HG03457 (cell line): Measurements from ENCODE around the gene MCF2L2.
A peak's percentile ranks its signal among the peaks of the same experiment; 100 is the strongest.
"Not testable (repeated sequence)": the region's sequence is repeated elsewhere in the genome, so short reads cannot be mapped to it uniquely, and the experiment has no call there.

Experiments
- ATAC-seq: cut with Tn5 transposase; IDR thresholded peaks from one replicate; pipeline ENCODE4 v1.9.1; 2021; ENCODE audit warnings: moderate number of reproducible peaks; ENCODE audit not compliant: unreplicated experiment

Gene MCF2L2, protein sequence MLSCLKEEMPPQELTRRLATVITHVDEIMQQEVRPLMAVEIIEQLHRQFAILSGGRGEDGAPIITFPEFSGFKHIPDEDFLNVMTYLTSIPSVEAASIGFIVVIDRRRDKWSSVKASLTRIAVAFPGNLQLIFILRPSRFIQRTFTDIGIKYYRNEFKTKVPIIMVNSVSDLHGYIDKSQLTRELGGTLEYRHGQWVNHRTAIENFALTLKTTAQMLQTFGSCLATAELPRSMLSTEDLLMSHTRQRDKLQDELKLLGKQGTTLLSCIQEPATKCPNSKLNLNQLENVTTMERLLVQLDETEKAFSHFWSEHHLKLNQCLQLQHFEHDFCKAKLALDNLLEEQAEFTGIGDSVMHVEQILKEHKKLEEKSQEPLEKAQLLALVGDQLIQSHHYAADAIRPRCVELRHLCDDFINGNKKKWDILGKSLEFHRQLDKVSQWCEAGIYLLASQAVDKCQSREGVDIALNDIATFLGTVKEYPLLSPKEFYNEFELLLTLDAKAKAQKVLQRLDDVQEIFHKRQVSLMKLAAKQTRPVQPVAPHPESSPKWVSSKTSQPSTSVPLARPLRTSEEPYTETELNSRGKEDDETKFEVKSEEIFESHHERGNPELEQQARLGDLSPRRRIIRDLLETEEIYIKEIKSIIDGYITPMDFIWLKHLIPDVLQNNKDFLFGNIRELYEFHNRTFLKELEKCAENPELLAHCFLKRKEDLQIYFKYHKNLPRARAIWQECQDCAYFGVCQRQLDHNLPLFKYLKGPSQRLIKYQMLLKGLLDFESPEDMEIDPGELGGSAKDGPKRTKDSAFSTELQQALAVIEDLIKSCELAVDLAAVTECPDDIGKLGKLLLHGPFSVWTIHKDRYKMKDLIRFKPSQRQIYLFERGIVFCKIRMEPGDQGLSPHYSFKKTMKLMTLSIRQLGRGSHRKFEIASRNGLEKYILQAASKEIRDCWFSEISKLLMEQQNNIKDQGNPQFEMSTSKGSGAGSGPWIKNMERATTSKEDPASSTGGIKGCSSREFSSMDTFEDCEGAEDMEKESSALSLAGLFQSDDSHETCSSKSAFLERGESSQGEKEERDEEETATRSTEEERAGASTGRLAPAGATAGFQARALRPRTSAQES

DNA sequence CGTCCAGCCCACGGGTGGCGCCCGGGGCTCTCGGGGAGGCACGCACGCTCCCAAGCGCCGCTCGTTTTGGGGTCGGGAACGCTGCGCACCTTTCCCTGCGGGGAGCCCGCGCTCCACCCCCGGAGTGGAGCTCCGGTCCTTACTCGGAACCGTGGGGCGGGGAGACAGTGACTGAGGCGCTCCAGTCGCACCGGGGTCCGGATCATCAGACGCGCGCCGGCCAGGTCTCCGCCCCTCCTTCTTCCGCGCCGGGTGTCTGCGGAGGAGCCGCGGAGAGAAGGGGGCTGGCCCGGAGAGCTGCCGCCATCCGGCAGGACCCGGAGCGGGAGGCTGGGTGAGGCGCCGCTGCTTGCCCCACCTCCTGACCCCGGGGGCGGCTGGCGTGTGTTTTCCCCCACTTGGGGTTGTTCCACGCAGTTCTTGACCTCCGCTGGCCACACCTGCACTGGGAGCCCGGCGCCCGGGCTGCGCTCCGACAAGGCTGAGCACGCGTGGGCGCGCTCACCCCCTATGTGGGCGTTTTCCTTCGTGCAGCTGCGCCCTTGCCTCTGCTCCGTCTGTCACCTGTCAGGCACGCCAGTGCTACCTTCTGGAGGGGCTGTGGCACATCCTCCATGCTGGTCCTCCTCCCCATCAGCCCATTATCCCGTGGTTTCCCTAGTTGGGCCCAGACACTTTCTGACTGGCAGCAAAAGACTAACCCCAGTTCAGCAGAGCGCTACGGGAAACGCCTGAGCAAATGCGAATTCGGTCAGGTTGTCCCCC, at the start of gene MCF2L2:
MCF2L2 (minus strand) TSS at position 173 of the 765 bp plus-strand sequence. CDS start 642 bp downstream, outside the sequence.
- ATAC-seq, result peak; percentile 46

DNA sequence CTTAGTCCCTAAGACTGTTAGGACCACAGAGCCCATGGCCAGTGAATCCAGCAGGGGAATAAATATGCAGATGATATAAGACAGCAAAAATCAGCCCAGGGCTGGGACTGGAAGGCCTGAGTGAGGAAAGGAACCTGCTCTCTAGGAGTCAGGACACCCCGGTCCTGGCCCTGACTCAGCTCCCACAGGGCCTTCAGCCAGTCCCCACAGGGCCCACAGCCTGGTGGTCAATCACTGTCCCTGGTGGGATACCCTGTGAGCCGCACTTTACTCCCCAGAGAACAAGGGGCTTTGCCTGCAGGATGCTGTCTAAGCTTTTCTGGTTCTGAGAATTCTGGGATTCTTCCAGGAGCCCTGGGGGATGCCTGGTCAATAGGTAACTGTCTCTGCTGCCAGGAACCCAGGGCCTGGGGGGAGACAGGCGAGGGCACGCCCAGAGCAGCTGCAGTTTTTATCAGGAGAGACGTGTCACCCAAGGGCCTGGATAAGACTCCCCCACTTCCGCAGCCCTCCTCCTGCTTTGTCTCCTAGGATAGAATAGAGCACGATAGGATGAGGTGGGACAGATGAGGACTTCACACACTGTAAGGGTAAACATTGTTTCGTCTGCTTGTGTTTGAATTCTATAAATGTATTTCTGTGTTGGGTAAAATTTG, 49.5 kb upstream of the MCF2L2 start:
- ATAC-seq, result no peak

DNA sequence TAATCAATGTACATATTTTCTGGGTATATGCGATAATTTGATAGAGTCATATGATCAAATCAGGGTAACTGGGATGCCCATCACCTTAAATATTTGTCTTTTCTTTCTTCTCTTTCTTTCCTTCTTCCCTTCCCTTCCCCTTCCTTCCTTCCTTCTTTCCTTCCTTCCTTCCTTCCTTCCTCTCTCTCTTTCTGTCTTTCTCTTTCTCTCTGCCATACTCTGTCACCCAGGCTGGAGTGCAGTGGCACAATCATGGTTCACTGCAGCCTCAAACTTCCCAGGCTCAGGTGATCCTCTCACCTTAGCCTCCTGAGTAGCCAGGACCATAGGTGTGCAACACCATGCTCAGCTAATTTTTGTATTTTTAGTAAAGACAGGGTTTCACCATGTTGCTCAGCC, 47.3 kb upstream of the MCF2L2 start:
- ATAC-seq, result not testable (repeated sequence)

DNA sequence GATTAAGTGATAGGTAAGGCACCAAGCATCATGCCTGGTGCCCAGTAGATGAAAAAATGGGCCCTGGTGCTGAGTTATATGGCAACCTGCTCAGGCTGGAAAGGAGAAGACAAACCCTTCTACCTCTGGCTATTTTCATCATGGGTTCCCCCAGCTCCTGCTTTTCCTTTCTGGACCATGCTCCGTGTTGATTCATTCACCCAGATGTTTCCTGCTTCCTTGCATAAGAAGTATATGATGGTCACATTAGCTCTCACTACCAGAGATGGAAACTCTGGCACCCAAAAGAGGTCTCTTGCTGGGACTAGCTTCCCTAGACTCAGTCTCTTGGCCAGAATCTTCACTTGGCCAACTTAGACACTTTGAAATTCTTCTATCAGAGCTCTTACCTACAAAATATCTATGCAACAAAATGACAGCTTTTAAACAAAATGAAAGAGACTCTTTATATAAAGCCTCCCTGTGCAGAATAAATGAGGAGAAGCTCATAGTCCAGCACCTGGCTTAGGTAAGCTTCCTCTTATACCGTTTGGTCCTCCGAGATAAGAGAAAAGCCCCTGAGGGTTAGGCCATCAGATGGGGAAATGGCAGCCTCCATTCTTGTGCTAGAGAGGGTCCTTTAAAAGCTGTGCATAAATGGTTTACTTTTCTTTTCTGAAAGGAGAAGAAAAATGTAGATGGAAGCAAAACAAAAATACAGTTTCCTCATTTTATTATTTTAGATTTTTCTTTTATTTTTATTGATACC, 46.8 kb upstream of the MCF2L2 start:
- no peak for ATAC-seq

DNA sequence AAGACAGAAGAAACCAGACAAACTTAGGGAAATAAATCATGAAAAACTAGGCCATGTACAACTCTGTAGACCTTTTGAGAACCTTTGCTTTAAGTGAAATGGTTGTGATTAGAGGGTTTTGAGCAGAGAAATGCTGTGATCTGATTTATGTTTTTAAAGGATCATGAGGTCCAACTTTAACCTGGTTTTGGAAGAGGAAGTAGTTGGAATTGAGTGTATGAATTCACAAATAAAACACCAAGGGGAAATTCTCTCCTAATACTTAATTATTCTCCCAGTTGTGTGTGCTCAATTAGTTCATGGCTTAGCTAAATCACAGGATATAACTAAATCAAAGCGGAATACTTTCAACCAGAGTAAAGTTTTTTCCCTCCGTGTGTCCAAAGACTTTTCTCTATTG, 45.5 kb upstream of the MCF2L2 start:
- ATAC-seq, result no peak

DNA sequence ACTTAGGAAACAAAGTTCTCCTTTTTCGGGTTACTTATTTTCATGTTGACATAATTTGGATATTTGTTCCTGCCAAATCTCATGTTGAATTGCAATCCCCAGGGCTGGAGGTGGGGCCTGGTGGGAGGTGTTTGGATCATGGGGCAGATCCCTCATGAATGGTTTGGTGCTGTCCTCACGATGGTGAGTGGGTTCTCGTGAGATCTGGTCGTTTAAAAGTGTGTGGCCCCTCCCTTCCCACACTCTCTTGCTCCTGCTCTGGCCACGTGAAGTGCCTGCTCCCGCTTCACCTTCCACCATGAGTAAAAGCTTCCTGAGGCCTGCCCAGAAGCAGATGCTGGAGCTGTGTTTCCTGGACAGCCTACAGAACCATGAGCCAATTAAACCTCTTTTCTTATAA, 43.7 kb upstream of the MCF2L2 start:
- ATAC-seq, result no peak

DNA sequence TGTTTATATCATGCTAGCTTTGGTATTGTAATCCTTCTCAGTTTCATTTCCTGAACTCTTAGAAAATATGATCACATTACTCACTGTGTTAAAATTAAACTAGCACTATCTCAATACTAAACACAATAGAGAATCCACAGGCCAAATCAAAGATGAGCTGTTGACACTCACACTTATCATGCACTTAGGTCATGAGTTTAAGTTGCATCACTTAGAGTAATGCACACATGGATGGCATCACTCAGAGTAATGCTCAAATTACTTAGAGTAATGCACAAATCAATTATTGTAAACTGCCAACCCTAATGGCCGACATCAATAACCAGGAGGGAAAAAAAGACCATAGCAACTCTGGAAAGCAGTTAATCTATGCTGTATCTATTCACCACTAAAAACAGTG, 40.0 kb upstream of the MCF2L2 start:
- no peak for ATAC-seq

DNA sequence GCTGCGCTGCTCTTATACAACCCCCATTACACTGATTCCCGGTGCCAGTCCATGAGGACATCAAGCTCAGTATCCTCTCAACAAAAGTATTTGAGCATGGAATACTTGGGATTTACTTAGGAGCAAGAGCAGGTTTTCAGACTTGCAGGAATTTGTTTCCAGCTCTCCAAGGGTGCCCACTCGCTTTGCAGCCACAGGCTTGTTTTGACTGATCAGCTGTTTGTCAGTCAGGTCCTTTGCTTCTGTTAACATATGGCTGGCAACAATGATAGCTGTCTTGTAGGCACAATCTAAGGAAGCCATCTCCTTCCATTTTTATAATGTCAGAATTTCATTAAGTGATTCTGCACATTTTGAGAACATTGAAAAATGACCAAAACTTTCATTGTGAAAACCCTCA, 38.2 kb upstream of the MCF2L2 start:
- no peak for ATAC-seq

DNA sequence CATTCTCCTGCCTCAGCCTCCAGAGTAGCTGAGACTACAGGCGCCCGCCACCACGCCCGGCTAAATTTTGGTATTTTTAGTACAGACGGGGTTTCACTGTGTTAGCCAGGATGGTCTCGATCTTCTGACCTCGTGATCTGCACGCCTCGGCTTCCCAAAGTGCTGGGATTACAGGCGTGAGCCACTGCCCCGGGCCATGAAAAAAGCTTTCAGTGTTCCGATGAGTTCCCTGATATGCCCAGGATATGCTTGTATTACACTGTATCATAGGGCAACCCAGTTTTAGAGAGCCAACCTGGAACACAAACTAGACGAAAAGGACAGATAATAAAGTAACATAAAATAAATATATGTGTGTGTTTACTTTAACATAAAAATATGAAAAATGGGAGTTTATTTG, 37.3 kb upstream of the MCF2L2 start:
- not testable (repeated sequence) for ATAC-seq

DNA sequence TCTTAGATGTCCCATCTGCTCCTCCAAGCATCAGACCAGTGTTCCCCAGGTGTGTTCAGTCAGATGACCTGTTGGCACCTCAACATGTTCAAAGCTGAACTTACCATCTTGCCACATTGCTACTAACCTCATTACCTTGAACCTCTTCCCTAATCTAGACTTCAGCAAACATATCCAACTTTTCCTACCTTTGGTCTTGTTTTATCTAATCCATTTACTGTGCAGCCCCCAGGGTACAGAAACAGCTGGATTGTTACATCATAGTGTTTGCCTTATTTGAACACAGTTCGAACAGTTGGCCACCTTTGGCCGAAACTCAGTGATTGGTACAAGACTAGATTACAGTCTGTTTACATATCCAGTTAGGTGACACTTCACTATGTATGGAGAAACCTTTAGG, 36.1 kb upstream of the MCF2L2 start:
- no peak for ATAC-seq

DNA sequence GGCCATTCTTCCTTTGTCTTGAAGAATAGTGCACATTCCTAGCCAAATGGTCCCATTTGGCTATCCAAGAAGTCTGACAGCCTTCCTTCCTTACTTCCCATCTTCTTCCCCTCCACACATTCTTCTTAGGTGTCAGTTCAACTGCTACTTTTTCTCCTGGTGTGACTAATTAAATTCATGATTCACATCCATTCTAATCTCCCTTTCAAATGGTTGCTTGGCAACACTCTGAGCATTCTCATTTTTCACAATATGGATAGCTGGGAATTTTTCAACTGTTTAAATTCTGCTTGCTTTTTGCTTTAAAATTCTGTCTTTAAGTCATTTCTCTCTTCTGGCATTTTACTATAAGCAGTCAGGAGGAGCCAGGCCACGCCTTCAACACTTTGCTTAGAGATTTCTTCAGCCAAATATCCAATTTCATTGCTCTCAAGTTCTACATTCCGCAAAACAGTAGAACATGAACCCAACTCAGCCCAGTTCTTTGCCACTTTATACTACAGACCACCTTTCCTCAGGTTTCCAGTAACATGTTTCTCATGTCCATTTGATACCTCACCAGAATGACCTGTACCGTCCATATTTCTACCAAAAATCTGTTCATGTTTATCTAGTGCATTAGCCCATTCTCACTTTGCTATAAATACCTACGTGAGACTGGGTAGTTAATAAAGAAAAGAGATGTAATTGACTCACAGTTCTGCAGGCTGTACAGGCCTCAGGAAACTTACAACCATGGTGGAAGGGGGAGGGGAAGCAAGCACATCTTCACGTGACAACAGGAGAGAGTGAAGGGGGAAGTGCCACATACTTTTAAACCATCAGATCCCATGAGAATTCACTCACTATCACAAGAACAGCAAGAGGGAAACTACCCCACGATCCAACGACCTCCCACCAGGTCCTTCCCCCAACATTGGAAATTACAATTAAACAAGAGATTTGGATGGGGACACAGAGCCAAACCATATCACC, 31.9 kb upstream of the MCF2L2 start:
- no peak for ATAC-seq

DNA sequence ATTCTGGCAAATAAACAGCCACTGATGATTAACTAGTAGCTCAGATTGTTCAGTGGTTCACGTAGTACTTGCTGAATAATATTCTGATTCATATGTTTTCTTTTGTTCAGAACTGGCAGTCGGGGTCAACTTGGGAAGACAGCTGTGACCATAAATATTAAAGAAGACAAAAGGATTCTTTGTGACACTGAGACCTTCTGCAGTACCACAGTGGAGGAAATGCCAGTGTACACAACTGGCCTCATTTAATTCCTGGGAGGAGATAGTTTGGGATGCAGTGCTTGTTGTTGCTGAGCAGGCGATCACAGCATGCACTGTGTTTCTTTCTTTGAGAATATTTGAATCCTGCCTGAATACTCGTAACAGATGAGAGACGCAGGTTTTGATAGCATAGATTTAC, 26.7 kb upstream of the MCF2L2 start:
- ATAC-seq, result no peak

DNA sequence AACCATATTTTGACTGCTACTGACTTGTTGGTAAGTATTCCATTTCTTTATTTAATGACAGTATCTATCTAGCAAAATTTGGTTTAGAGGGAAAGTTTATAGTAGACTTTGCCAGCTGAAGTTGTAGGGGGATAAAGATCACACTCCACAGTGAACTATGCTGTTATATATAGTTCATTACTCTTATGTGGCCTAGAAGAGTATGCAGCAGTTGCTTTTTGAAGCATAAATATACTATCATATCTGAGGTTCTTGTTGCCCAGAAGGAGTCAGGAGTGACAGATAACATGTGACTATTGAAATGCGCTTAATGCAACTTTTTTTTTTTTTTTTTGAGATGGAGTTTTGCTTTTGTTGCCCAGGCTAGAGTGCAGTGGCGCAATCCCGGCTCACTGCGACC, 25.6 kb upstream of the MCF2L2 start:
- no peak for ATAC-seq

DNA sequence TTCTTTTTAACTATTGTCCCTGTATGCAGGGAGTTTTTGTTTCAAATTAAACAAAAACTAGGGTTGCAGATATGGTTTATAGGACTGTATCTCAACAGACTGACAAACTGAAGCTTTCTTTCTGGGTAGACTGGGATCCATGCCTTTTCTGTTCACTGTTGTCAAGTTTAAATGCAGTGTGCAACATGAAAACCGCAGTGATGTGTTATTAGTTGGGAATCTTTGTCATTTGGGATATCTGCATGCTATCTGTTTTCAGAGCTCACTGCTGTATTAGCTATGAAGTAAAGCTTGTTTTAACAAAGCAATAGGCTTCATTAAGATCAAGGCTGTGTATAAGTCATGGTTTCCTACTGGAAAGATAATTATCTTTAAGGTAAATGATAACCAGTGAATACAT, 21.4 kb upstream of the MCF2L2 start:
- ATAC-seq, result no peak

DNA sequence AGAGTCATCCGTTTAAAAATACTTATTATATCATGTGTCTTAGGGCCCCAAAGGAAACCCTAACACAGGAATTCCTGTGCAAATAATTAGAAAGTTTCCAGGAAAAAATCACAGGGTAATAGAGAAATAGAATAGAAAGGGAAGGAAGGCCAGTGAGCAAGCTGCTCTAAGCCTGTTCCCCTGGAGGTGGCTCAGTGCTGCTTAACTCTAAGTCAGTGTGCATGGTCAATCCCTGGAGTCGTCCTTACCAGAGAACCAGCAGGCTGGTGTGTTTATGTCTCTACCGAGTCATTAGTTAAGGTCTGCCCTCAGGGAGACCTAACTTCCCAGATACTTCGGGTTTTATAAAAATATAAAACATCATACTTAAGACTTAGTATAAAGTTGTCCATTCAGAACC, 21.0 kb upstream of the MCF2L2 start:
- ATAC-seq, result no peak

DNA sequence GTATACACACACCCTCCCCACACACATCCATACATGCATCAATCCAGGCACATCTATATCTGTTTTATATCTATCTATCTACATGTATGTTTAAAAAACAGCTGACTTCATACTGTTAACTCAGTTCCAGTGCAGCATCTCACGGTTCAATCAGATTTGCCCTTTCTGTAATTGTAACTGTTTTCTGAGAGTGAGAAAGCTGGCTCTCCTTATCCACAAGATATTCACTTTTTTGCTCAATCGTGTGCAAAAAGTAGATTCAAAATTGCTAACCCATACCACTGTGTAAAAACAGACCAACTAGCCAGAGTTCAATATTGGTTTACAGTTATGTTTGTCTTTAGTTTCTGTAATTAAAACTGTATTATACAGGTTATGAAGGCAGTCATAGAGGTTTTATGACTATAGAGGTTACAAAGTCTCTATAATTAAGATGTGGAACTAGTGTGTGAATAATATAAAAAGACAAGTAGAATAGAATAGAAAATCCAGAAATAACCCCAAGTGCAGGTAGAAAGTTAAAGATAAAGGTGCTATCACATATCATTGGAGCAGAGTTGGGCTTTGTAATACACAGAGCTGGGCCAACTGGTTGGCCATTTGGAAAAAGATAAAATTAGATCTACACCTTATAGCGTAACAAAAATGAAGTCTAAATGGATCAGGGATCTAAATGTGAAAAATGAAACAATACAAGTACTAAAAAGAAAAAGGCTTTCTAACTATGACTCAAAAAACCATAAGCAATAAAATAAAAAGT, 20.1 kb upstream of the MCF2L2 start:
- no peak for ATAC-seq

DNA sequence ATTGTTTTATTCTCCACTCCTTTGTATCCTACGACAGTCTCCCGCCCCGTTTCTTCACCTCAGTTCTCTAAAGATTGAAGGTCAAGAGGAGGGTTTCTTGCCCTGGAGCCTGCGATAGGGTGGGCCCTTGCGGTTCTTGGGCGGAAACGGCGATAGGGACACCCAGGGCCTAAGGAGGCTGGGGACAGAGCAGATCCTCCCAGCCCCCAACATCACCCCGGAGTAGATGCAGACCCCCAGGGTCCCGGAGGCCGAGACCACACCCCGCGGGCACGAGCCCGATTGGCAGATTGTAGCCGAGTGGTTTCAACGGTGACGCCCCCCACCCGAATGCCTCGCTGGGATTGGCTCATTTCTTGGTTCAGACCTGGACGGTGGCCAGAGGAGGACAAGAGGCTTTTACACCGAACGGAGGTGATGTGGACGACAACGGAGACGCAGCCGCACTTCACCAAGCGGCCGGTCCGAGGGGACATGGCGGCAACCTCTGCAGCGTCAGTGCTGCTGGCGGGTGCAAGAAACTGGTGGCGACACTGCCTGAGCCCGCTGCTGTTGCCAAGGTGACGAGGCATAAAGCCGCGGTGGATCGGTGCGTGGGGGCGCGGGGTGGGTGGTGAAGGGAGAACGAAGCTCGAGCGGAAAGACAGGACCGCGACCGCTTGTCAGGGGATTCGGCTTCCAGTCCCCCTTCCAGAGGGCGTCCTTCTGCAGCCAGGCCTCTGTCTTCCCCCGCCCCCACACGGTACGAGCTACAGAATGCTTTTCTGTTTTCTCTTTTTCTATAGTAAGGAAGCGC, 19.0 kb upstream of the MCF2L2 start:
- no peak for ATAC-seq
